Osteocyte (in vitro differentiated cells): ENCODE results near the gene ZNF284. TPM values are rescaled to one million over a fixed set of nuclear protein-coding genes. Genes with fewer than 3 reads are reported as not detected.

ENCODE experiments used
- DNase-seq: peaks from one replicate; pipeline ENCODE4 v3.0.0; 2021; ENCODE audit warnings: mixed read lengths; ENCODE audit not compliant: unreplicated experiment; ENCODE audit errors: extremely low spot score
- H3K27ac Mint-ChIP-seq: one replicate; pipeline ENCODE4 v1.8.0; 2021; ENCODE audit warnings: mild to moderate bottlenecking, mixed read lengths; ENCODE audit not compliant: unreplicated experiment
- H3K27me3 Mint-ChIP-seq: one replicate; pipeline ENCODE4 v1.8.0; 2021; ENCODE audit warnings: mixed read lengths; ENCODE audit not compliant: unreplicated experiment
- H3K36me3 Mint-ChIP-seq: one replicate; pipeline ENCODE4 v1.8.0; 2021; ENCODE audit warnings: mixed read lengths; ENCODE audit not compliant: unreplicated experiment
- H3K4me1 Mint-ChIP-seq: one replicate; pipeline ENCODE4 v1.8.0; 2021; ENCODE audit warnings: mixed read lengths; ENCODE audit not compliant: unreplicated experiment
- H3K4me3 Mint-ChIP-seq: one replicate; pipeline ENCODE4 v1.8.0; 2021; ENCODE audit warnings: mild to moderate bottlenecking, moderate library complexity, mixed read lengths; ENCODE audit not compliant: unreplicated experiment
- H3K9me3 Mint-ChIP-seq: one replicate; pipeline ENCODE4 v1.8.0; 2021; ENCODE audit warnings: mixed read lengths; ENCODE audit not compliant: unreplicated experiment
- CTCF ChIP-seq: fragments of 200-600 bp; sonication (generic); IDR thresholded peaks from 2 replicates; pipeline ENCODE4 v1.5.0; 2021; ENCODE audit warnings: antibody characterized with exemption, mild to moderate bottlenecking, moderate library complexity
- total RNA-seq: library from RNA; stranded (reverse); gene quantifications from 2 replicates; pipeline ENCODE4 v1.2.1, GENCODE V29; 2021

ZNF284 gene
- total RNA-seq, 1 donor from 2014 or later, result 3.8 TPM

DNA sequence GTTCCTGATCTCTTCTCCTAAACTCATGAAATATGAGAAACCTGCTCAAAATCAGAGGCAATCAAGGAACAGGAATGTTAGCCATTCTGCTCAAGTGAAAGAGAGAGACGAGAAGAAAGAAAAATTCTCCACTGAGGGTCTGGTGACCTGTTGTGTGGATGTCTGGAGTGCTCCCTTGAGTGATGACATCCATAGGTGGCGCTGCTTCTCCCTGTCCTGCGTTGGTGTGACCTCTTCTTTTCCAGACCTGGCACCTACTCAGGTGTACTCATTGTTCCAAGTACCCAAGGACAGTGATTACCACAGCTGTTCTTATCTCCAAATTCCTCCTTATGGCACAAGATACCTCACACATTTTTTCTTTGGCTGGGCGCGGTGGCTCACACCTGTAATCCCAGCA lies 16.1 kb upstream of the ZNF284 start:
- Mint-ChIP-seq H3K27me3 (no peaks in the 10 kb centered on the region), H3K4me1 (peaks cover 13% of the 10 kb centered on the region), H3K27ac (no peak overlapping the region), H3K36me3 (peaks cover 45% of the 10 kb centered on the region), H3K9me3 (peaks cover 7% of the 10 kb centered on the region), H3K4me3 (no peak overlapping the region)
- TF ChIP-seq CTCF, result no peak
- DNase-seq, result no peak

DNA sequence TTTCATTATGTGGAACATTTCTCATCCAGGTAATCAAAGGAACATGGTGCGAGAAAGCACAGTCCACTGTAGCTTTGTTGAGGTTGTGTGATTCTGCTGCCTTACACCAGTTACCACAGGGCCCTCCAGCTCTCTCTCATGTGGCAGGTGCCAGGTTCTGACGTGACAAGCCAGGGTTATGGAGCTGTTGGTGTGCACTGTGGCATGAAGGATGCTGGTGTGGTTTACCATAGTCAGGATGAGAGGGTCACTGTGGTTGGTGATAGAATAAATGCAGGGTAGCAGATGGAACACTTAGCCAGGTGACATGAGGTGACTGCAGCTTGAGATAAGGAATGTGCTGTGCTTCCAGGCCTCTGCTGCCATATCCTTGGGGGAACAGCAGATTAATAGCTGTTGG lies 12.7 kb upstream of the ZNF284 start:
- no peaks in the 10 kb centered on the region for H3K9me3 Mint-ChIP-seq
- H3K36me3 Mint-ChIP-seq, result peaks cover 66% of the 10 kb centered on the region
- DNase-seq, result no peak
- H3K27me3 Mint-ChIP-seq, result no peaks in the 10 kb centered on the region
- no peak for TF ChIP-seq CTCF
- H3K27ac Mint-ChIP-seq, result no peak overlapping the region
- no peaks in the 10 kb centered on the region for H3K4me1 Mint-ChIP-seq
- no peak overlapping the region for H3K4me3 Mint-ChIP-seq

DNA sequence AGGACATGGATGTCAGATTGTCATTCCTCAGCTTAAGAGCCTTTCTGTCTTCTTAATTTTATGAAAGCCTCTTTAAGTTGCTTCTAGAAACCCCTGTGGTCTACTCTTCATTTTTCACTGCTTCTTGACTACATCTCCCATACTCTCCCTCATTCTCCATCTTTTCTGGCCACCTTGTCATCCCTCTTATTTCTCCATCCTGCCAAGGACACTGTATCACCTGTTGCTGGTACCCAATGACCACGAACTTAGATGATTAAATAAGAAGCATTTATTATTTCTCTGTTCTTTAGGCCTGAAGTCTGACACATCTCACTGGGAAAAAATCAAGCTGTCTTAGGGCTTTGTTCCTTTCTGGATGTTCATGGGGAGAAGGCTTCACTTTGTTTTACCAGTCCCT lies 10.9 kb upstream of the ZNF284 start:
- Mint-ChIP-seq H3K9me3 (peaks cover 11% of the 10 kb centered on the region), H3K4me3 (no peak overlapping the region), H3K36me3 (peaks cover 70% of the 10 kb centered on the region), H3K27ac (no peak overlapping the region), H3K4me1 (no peaks in the 10 kb centered on the region), H3K27me3 (no peaks in the 10 kb centered on the region)
- no peak for TF ChIP-seq CTCF
- DNase-seq, result no peak

DNA sequence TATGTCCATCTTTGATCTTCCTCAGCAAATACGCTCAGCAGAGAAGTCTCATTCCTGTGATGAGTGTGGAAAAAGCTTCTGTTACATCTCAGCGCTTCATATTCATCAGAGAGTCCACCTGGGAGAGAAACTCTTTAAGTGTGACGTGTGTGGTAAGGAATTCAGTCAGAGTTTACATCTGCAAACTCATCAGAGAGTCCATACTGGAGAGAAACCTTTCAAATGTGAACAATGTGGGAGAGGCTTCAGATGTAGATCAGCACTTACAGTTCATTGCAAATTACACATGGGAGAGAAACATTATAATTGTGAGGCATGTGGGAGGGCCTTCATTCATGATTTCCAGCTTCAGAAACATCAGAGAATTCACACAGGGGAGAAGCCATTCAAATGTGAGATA lies 5.7 kb upstream of the ZNF284 start:
- H3K36me3 Mint-ChIP-seq, result peaks cover 68% of the 10 kb centered on the region
- no peak overlapping the region for H3K4me3 Mint-ChIP-seq
- H3K27ac Mint-ChIP-seq, result no peak overlapping the region
- TF ChIP-seq CTCF, result no peak
- H3K27me3 Mint-ChIP-seq, result no peaks in the 10 kb centered on the region
- DNase-seq, result no peak
- H3K4me1 Mint-ChIP-seq, result peaks cover 3% of the 10 kb centered on the region
- peaks cover 49% of the 10 kb centered on the region for H3K9me3 Mint-ChIP-seq

DNA sequence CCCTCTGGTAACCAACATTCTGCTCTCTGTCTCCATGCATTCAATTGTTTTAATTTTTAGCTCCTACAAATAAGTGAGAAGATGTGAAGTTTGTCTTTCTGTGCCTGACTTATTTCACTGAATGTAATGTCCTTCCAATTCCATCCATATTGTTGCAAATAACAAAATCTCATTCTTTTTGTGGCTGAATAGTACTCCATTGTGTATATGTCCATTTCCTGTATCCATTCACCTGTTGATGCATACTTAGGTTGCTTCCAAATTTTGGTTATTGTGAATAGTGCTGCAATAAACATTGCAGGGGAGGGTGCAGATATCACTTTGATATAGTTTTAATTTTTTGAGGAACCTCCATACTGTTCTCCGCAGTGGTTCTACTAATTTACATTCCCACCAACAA lies 2.5 kb upstream of the ZNF284 start:
- peaks cover 51% of the 10 kb centered on the region for H3K36me3 Mint-ChIP-seq
- H3K9me3 Mint-ChIP-seq, result peaks cover 52% of the 10 kb centered on the region
- TF ChIP-seq CTCF, result no peak
- no peak overlapping the region for H3K27ac Mint-ChIP-seq
- H3K4me1 Mint-ChIP-seq, result peaks cover 20% of the 10 kb centered on the region
- H3K4me3 Mint-ChIP-seq, result no peak overlapping the region
- no peak for DNase-seq
- H3K27me3 Mint-ChIP-seq, result no peaks in the 10 kb centered on the region
